Breast epithelium (tissue), 3 donors: Measurements from ENCODE around the gene CDH13.

Experiments used
- CTCF ChIP-seq, 3 donors: fragments of 450-650 bp; IDR thresholded peaks; one replicate each; pipeline ENCODE4 v1.5.1; 2016 to 2017; ENCODE audit warnings: antibody characterized with exemption in 3 of 3, mild to moderate bottlenecking in 3 of 3, moderate library complexity in 3 of 3
- POLR2A ChIP-seq: fragments of 450-650 bp; IDR thresholded peaks from one replicate; pipeline ENCODE4 v1.6.1; 2016; ENCODE audit warnings: antibody characterized with exemption, mild to moderate bottlenecking, moderate library complexity

DNA sequence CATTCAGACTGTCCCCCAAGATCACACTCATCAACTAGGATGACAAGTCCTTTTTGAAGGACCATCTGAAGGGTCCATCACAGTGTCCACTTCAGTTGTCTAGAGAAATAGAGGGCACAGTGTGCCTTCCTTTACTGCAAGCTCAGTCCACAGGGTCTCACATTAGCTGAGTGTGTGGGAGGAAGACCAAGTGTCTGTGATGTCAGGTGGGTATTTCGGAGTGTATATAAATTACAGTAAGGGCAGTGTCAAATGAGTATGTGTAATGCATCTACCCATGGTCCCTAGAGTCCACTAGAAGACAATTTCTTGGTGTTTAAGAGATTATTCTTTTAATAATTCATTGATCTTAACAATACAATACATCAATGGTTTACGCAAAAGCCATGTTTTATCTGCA is 272.2 kb downstream of the CDH13 start:
- TF ChIP-seq CTCF (IDR thresholded peaks at IDR 0.05): no peak
- no peak for TF ChIP-seq POLR2A
